Ishikawa (cell line): ENCODE measurements around the gene PNN.

Experiments used
- CEBPB ChIP-seq: IDR thresholded peaks from 2 replicates; pipeline ENCODE4 v1.6.1; 2012
- CREB1 ChIP-seq: IDR thresholded peaks from 2 replicates; pipeline ENCODE4 v1.6.1; 2012; ENCODE audit warnings: low read depth
- EGR1 ChIP-seq: IDR thresholded peaks from 2 replicates; pipeline ENCODE4 v1.6.1; 2012
- EP300 ChIP-seq: IDR thresholded peaks from 2 replicates; pipeline ENCODE4 v1.6.1; 2012; ENCODE audit warnings: borderline replicate concordance
- FOXM1 ChIP-seq: IDR thresholded peaks from 2 replicates; pipeline ENCODE4 v1.6.1; 2012; ENCODE audit warnings: low read depth, borderline replicate concordance
- NFIC ChIP-seq: IDR thresholded peaks from 2 replicates; pipeline ENCODE4 v1.6.1; 2012
- RAD21 ChIP-seq: IDR thresholded peaks from 2 replicates; pipeline ENCODE4 v1.6.1; 2012; ENCODE audit warnings: low read depth
- TAF1 ChIP-seq: IDR thresholded peaks from 2 replicates; pipeline ENCODE4 v1.6.1; 2012; ENCODE audit warnings: low read depth, mild to moderate bottlenecking
- TCF12 ChIP-seq: IDR thresholded peaks from 2 replicates; pipeline ENCODE4 v1.6.1; 2012; ENCODE audit warnings: low read depth
- TEAD4 ChIP-seq: IDR thresholded peaks from 2 replicates; pipeline ENCODE4 v1.6.1; 2012
- YY1 ChIP-seq: IDR thresholded peaks from 2 replicates; pipeline ENCODE4 v1.6.1; 2012; ENCODE audit warnings: low read depth
- ZBTB7A ChIP-seq: IDR thresholded peaks from 2 replicates; pipeline ENCODE4 v1.6.1; 2012; ENCODE audit warnings: low read depth
- TF ChIP-seq, protein P1 (sequence below): IDR thresholded peaks from 2 replicates; pipeline ENCODE4 v1.6.1; 2012
- TF ChIP-seq, protein P2 (sequence below): IDR thresholded peaks from 2 replicates; pipeline ENCODE4 v1.6.1; 2012
- TF ChIP-seq, protein P3 (sequence below): IDR thresholded peaks from 2 replicates; pipeline ENCODE4 v1.6.1; 2012; ENCODE audit warnings: low read depth, mild to moderate bottlenecking

Gene PNN

DNA sequence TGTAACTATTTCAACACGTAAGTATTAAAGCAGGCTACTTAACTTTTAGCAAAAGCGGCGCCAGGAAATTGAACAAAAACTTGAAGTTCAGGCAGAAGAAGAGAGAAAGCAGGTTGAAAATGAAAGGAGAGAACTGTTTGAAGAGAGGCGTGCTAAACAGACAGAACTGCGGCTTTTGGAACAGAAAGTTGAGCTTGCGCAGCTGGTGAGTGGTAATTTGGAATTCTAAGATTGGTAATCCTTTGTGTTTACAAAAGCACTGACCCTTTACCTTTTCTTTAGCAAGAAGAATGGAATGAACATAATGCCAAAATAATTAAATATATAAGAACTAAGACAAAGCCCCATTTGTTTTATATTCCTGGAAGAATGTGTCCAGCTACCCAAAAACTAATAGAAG is 4.0 kb downstream of the PNN start:
- TF ChIP-seq FOXM1 = no peak
- TF ChIP-seq, protein P1, sequence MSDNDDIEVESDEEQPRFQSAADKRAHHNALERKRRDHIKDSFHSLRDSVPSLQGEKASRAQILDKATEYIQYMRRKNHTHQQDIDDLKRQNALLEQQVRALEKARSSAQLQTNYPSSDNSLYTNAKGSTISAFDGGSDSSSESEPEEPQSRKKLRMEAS = no peak
- TF ChIP-seq TAF1 = no peak
- TF ChIP-seq CREB1 = no peak
- no peak for TF ChIP-seq EGR1
- TF ChIP-seq ZBTB7A = no peak
- TF ChIP-seq, protein P2, sequence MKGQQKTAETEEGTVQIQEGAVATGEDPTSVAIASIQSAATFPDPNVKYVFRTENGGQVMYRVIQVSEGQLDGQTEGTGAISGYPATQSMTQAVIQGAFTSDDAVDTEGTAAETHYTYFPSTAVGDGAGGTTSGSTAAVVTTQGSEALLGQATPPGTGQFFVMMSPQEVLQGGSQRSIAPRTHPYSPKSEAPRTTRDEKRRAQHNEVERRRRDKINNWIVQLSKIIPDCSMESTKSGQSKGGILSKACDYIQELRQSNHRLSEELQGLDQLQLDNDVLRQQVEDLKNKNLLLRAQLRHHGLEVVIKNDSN = no peak
- no peak for TF ChIP-seq TEAD4
- TF ChIP-seq NFIC = no peak
- no peak for TF ChIP-seq EP300

DNA sequence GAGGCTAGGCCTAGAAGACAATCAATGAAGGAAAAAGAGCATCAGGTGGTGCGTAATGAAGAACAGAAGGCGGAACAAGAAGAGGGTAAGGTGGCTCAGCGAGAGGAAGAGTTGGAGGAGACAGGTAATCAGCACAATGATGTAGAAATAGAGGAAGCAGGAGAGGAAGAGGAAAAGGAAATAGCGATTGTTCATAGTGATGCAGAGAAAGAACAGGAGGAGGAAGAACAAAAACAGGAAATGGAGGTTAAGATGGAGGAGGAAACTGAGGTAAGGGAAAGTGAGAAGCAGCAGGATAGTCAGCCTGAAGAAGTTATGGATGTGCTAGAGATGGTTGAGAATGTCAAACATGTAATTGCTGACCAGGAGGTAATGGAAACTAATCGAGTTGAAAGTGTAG is 5.5 kb downstream of the PNN start:
- no peak for TF ChIP-seq ZBTB7A
- no peak for TF ChIP-seq YY1
- TF ChIP-seq EP300 = no peak

DNA sequence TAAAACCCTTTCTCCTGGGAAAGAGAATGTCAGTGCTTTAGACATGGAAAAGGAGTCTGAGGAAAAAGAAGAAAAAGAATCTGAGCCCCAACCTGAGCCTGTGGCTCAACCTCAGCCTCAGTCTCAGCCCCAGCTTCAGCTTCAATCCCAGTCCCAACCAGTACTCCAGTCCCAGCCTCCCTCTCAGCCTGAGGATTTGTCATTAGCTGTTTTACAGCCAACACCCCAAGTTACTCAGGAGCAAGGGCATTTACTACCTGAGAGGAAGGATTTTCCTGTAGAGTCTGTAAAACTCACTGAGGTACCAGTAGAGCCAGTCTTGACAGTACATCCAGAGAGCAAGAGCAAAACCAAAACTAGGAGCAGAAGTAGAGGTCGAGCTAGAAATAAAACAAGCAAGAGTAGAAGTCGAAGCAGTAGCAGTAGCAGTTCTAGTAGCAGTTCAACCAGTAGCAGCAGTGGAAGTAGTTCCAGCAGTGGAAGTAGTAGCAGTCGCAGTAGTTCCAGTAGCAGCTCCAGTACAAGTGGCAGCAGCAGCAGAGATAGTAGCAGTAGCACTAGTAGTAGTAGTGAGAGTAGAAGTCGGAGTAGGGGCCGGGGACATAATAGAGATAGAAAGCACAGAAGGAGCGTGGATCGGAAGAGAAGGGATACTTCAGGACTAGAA is 6.1 kb downstream of the PNN start:
- TF ChIP-seq YY1 (no peak), CEBPB (no peak), TEAD4 (no peak), NFIC (no peak), FOXM1 (no peak), RAD21 (no peak)
- TF ChIP-seq, protein P1 = no peak
- TF ChIP-seq, protein P3, sequence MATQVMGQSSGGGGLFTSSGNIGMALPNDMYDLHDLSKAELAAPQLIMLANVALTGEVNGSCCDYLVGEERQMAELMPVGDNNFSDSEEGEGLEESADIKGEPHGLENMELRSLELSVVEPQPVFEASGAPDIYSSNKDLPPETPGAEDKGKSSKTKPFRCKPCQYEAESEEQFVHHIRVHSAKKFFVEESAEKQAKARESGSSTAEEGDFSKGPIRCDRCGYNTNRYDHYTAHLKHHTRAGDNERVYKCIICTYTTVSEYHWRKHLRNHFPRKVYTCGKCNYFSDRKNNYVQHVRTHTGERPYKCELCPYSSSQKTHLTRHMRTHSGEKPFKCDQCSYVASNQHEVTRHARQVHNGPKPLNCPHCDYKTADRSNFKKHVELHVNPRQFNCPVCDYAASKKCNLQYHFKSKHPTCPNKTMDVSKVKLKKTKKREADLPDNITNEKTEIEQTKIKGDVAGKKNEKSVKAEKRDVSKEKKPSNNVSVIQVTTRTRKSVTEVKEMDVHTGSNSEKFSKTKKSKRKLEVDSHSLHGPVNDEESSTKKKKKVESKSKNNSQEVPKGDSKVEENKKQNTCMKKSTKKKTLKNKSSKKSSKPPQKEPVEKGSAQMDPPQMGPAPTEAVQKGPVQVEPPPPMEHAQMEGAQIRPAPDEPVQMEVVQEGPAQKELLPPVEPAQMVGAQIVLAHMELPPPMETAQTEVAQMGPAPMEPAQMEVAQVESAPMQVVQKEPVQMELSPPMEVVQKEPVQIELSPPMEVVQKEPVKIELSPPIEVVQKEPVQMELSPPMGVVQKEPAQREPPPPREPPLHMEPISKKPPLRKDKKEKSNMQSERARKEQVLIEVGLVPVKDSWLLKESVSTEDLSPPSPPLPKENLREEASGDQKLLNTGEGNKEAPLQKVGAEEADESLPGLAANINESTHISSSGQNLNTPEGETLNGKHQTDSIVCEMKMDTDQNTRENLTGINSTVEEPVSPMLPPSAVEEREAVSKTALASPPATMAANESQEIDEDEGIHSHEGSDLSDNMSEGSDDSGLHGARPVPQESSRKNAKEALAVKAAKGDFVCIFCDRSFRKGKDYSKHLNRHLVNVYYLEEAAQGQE = no peak

DNA sequence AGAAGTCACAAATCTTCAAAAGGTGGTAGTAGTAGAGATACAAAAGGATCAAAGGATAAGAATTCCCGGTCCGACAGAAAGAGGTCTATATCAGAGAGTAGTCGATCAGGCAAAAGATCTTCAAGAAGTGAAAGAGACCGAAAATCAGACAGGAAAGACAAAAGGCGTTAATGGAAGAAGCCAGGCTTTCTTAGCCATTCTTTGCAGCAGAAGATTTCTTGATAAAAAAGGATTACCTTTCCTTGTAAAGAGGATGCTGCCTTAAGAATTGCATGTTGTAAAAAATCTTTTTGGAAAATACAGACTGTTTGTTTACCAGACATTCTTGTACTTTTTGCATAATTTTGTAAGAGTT is 6.6 kb downstream of the PNN start:
- TF ChIP-seq EP300 (no peak), FOXM1 (no peak), RAD21 (no peak), YY1 (no peak), TCF12 (no peak), TEAD4 (no peak), EGR1 (no peak), NFIC (no peak), ZBTB7A (no peak), TAF1 (no peak), CREB1 (no peak), CEBPB (no peak)
- TF ChIP-seq, protein P2 = no peak
- TF ChIP-seq, protein P1 = no peak
- TF ChIP-seq, protein P3 = no peak

DNA sequence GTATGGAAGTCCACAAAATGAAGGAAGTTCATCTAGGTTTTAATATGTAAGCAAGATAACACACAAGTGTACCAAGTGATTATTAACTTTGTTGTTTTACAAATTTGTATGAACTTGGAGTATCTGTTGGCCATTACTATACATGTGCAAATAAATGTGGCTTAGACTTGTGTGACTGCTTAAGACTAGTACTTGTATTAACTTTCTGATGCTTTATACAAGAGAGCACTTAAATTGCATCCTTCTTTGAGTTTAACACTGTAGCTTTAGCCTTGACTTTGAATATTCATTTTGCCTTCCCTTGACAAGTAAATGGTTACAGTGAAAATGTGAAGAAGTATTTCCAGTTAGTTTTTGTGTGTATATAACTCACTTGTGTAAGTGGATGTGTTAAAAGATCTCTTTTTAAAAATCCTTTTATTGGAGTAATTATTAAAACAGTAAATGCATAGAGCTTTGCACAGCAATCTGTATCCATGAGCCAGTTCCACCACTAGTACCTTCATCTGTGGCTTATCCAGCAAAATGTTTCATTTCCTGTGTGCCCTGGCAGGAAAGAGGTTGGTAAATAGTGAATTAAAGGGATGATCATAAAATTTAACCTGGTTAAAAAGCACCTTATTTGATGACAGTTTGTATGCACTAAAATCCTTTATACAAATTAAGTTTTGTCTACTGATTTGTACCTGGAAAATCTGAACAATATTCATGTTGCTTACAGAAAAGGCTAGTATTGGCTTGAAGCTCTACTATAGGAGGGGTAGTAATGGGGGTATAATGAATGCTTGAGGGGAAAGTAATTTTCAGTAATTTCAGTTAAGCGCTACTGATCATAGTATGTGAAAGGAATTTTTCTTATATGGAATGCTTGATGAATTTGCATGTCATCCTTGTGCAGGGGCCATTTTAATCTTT is 8.0 kb downstream of the PNN start:
- TF ChIP-seq, protein P2 = no peak
- TF ChIP-seq RAD21 (no peak), TCF12 (no peak), NFIC (no peak), ZBTB7A (no peak), EGR1 (no peak), EP300 (no peak), YY1 (no peak), FOXM1 (no peak), CREB1 (no peak), TEAD4 (no peak), CEBPB (no peak)
- TF ChIP-seq, protein P1 = no peak
- TF ChIP-seq, protein P3 = no peak
